Calu3 (cell line): ENCODE measurements around the gene KIAA0232. TPM values are rescaled to one million over a fixed set of nuclear protein-coding genes. Genes with fewer than 3 reads are reported as not detected.
A peak's percentile ranks its signal among the peaks of the same experiment; 100 is the strongest.
"Not testable (repeated sequence)": the region's sequence is repeated elsewhere in the genome, so short reads cannot be mapped to it uniquely, and the experiment has no call there.

Source experiments
- BruUV-seq: library from RNA; stranded (reverse); fragments of 400-500 nt; replicated peaks from 2 replicates; lab custom pipeline; 2021; lab: Mats Ljungman, UMichigan
- CTCF ChIA-PET: fragments of 300-600 bp; sonication (Branson Sonifier 250); formaldehyde crosslinking; loops from one replicate; lab custom pipeline; 2022; ENCODE audit warnings: antibody characterized with exemption; lab: Charles Lee
- DNase-seq: peaks from one replicate; pipeline ENCODE4 v3.0.0; 2022
- H3K27ac Mint-ChIP-seq: one replicate; pipeline ENCODE4 v1.8.0; 2022; ENCODE audit warnings: mixed read lengths; ENCODE audit not compliant: unreplicated experiment
- H3K27me3 Mint-ChIP-seq: one replicate; pipeline ENCODE4 v1.8.0; 2022; ENCODE audit warnings: mixed read lengths; ENCODE audit not compliant: unreplicated experiment
- H3K36me3 Mint-ChIP-seq: one replicate; pipeline ENCODE4 v1.8.0; 2022; ENCODE audit warnings: mild to moderate bottlenecking, moderate library complexity, mixed read lengths; ENCODE audit not compliant: insufficient read depth, unreplicated experiment
- H3K4me1 Mint-ChIP-seq: one replicate; pipeline ENCODE4 v1.8.0; 2022; ENCODE audit warnings: mild to moderate bottlenecking, low read depth, mixed read lengths; ENCODE audit not compliant: unreplicated experiment
- H3K4me3 Mint-ChIP-seq: one replicate; pipeline ENCODE4 v1.8.0; 2022; ENCODE audit warnings: mild to moderate bottlenecking, low read depth, moderate library complexity, mixed read lengths; ENCODE audit not compliant: unreplicated experiment
- H3K9me3 Mint-ChIP-seq: one replicate; pipeline ENCODE4 v1.8.0; 2022; ENCODE audit warnings: low read depth, mixed read lengths; ENCODE audit not compliant: unreplicated experiment
- intact Hi-C: fragments of 100-400 bp; cut with micrococcal nuclease; formaldehyde crosslinking; loops from one replicate; pipeline ENCODE4 v1.10.0; 2022; ENCODE audit not compliant: unreplicated experiment
- total RNA-seq: library from RNA; stranded (reverse); gene quantifications from 2 replicates; pipeline ENCODE4 v1.2.3, GENCODE V29; 2022
- TF ChIP-seq, protein P1 (sequence below): fragments of 200-600 bp; IDR thresholded peaks from one replicate; pipeline ENCODE4 v1.8.0; 2022; ENCODE audit warnings: antibody characterized with exemption; ENCODE audit not compliant: unreplicated experiment

Gene KIAA0232
- total RNA-seq, 1 experiment from 2014 or later = 17.7 TPM

- CTCF ChIA-PET = no interaction called here
- Mint-ChIP-seq H3K36me3 (peaks cover 29% of the 10 kb centered on the region), H3K4me3 (no peak overlapping the region), H3K9me3 (no peaks in the 10 kb centered on the region), H3K4me1 (peaks cover 17% of the 10 kb centered on the region), H3K27me3 (peaks cover 11% of the 10 kb centered on the region), H3K27ac (no peak overlapping the region)
- no peak for DNase-seq
- TF ChIP-seq, protein P1, sequence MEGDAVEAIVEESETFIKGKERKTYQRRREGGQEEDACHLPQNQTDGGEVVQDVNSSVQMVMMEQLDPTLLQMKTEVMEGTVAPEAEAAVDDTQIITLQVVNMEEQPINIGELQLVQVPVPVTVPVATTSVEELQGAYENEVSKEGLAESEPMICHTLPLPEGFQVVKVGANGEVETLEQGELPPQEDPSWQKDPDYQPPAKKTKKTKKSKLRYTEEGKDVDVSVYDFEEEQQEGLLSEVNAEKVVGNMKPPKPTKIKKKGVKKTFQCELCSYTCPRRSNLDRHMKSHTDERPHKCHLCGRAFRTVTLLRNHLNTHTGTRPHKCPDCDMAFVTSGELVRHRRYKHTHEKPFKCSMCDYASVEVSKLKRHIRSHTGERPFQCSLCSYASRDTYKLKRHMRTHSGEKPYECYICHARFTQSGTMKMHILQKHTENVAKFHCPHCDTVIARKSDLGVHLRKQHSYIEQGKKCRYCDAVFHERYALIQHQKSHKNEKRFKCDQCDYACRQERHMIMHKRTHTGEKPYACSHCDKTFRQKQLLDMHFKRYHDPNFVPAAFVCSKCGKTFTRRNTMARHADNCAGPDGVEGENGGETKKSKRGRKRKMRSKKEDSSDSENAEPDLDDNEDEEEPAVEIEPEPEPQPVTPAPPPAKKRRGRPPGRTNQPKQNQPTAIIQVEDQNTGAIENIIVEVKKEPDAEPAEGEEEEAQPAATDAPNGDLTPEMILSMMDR = no peak
- intact Hi-C loops = loop anchor here (5.0 kb wide), 2 partner anchors 82 to 177 kb away; no protein-coding TSS in a partner anchor
- BruUV-seq = no TSS peak
These were observed 123.3 kb downstream of the KIAA0232 start for GRCh38 chr4:6905516-6906445.

DNA sequence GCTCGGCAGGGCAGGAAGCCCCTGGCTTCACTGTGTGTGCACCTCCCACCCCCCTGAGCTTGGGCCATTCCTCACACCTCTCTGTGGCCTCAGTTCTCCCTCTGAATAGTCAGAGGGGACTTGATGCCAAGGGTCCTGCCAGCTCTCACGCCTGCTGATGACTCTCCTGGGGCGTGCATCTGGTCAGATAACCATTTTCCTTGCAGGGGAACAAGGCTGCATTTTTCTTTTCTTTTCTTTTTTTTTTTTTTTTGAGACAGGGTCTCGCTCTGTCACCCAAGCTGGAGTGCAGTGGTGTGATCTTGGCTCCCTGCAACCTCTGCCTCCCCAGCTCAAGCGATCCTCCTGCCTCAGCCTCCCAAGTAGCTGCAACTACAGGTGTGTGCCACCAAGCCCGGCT is 124.0 kb downstream of the KIAA0232 start:
- DNase-seq, H3K27ac Mint-ChIP-seq, H3K9me3 Mint-ChIP-seq, H3K4me3 Mint-ChIP-seq, BruUV-seq, H3K27me3 Mint-ChIP-seq: not testable (repeated sequence)
- CTCF ChIA-PET = interaction anchor here (0.8 kb wide), 1 partner anchor 164 kb away, joined by 3 read pairs; no protein-coding TSS in a partner anchor
- Mint-ChIP-seq H3K4me1 (peaks cover 17% of the 10 kb centered on the region), H3K36me3 (peaks cover 33% of the 10 kb centered on the region)
- intact Hi-C loops = loop anchor here (5.0 kb wide), 2 partner anchors 81 to 176 kb away; no protein-coding TSS in a partner anchor

DNA sequence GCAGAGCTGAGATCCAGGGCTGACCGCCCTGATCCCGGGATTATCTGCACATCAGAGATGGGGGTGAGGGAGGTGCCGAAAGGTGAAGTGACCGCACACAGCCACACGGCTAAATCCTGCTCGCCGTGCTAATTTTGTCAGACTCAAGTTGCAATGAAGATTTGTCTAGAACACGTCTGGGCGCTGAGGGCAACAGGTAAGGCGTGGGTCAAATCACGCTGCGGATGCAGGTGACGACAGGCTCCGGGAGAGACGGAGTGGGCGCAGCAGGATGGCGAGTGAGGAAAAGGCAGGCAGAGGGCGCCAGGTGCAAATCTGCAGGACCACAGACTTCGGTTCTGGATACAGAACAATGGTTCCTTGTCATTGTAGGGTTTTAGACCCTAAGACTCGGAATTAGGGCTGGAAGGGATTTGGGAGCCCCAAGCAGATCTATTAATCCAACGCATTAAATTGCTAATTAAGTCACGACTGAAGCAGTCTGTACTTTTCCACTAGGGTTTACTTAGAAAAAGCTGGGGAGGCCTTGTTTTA is 125.2 kb downstream of the KIAA0232 start:
- no peak overlapping the region for H3K27ac Mint-ChIP-seq
- H3K4me1 Mint-ChIP-seq = peaks cover 17% of the 10 kb centered on the region
- intact Hi-C loops = loop anchor here (5.0 kb wide), 2 partner anchors 80 to 175 kb away; no protein-coding TSS in a partner anchor
- CTCF ChIA-PET = interaction anchor here (1.0 kb wide), 1 partner anchor 127 kb away, joined by 3 read pairs; no protein-coding TSS in a partner anchor
- H3K36me3 Mint-ChIP-seq = peaks cover 35% of the 10 kb centered on the region
- DNase-seq = peak; percentile 54
- no TSS peak for BruUV-seq
- TF ChIP-seq, protein P1 = peak; percentile 20
- H3K27me3 Mint-ChIP-seq = no peaks in the 10 kb centered on the region
- H3K4me3 Mint-ChIP-seq = peak overlapping the region; percentile 60
- H3K9me3 Mint-ChIP-seq = no peaks in the 10 kb centered on the region

- Mint-ChIP-seq H3K27ac (peak overlapping the region; percentile 50), H3K9me3 (no peaks in the 10 kb centered on the region), H3K4me3 (peak overlapping the region; percentile 94), H3K36me3 (peaks cover 38% of the 10 kb centered on the region), H3K27me3 (no peaks in the 10 kb centered on the region), H3K4me1 (peaks cover 17% of the 10 kb centered on the region)
- intact Hi-C loops = loop anchor here (5.0 kb wide), 2 partner anchors 79 to 174 kb away; no protein-coding TSS in a partner anchor
- no peak for DNase-seq
- CTCF ChIA-PET = interaction anchor here (1.0 kb wide), 2 partner anchors 76 to 126 kb away, joined by 3 to 4 read pairs; no protein-coding TSS in a partner anchor
- TF ChIP-seq, protein P1 = no peak
- BruUV-seq = TSS peak; percentile 89
These were observed 126.0 kb downstream of the KIAA0232 start for GRCh38 chr4:6908432-6909112.
